HG02571 (cell line): ENCODE data around the gene NDUFC2.
"Not testable (repeated sequence)": the region's sequence is repeated elsewhere in the genome, so short reads cannot be mapped to it uniquely, and the experiment has no call there.

Experiments
- ATAC-seq: cut with Tn5 transposase; IDR thresholded peaks from one replicate; pipeline ENCODE4 v1.9.1; 2021; ENCODE audit warnings: mild to moderate bottlenecking, moderate library complexity; ENCODE audit not compliant: unreplicated experiment

NDUFC2 gene

DNA sequence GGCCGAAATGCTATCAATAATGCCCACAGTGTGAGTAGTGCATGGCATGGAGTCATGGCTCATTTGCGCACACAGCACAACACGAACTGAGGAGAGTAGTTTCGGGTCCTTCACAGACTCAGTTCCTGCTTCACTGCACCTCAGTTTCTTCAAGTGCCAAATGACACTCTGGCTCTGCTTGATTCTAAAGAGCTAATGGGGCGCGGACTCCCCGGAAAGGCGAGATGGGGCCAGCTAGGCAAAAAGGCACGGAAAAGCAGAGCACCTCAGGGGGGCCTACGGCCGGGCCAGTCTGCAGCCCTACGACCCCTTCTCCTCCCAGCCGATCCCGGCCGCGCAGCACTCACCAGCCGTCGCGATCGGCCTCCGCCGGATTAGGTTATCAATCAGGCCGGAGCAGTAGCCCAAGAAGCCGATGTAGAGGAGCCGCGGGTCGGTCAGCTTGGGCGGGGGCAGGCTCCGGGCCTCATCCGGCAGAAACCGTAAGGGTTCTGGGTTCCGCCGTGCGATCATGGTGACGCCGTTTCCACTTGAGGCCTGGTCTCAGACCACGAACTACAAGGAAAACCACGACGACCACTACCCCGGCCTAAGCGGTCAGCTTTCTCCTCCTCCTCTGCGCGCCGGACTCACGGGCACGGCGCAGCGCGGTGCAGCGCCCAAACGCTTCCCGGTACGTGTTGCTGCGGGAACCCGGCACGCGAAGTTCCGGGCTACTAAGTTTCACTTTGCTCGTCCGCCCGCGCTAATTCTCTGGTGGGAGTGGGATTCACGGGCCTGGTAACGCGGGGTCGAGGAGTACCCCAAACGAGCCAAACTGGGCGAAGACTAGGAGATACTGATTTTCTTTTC, at the start of gene NDUFC2:
TSS of gene NDUFC2 (minus strand) at position 631 of the 852 bp plus-strand sequence. CDS start at position 513, 118 bp downstream.
- peak; percentile 72 for ATAC-seq

DNA sequence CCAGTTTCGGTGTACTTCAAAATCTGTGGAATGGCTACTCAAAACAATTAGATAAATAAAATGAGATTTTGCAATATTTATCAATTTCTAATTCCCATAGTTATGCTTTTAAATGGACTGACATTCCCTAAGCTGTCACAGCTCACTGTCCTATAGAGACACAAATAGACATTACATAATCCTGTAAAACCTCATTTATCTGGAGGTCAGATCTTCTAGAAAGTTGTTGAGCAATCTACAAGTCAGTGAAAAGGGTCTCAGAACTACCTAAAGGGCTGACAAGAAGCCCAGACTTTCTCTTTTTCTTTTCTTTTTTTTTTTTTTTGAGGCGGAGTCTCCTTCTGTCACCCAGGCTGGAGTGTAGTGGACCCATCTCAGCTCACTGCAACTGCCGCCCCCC, 47.7 kb upstream of the NDUFC2 start:
- no peak for ATAC-seq

GRCh38 chr11:78112582-78113275, 33.1 kb upstream of the NDUFC2 start:
- ATAC-seq: no peak

DNA sequence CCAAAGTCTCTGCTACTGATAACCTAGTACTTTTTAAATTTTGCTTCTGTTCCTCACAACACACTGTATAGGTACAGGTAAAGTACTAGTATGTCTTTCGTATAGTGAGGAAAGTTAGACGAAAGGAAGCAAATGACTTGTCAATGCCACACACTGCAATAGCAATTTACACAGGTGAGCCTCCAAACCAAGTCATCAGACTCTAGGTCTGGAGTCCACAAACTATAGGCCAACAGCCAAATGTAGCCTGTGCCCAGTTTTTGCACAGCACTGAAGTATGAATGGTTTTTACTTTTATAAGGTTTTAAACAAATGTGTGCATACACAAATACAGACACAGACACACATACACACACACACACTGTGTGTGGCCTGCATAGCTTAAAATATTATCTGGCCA, 31.6 kb upstream of the NDUFC2 start:
- no peak for ATAC-seq

- no peak for ATAC-seq
Observed at GRCh38 chr11:78110830-78111229, 31.2 kb upstream of the NDUFC2 start.

GRCh38 chr11:78110351-78110750, 30.7 kb upstream of the NDUFC2 start:
- ATAC-seq: no peak

DNA sequence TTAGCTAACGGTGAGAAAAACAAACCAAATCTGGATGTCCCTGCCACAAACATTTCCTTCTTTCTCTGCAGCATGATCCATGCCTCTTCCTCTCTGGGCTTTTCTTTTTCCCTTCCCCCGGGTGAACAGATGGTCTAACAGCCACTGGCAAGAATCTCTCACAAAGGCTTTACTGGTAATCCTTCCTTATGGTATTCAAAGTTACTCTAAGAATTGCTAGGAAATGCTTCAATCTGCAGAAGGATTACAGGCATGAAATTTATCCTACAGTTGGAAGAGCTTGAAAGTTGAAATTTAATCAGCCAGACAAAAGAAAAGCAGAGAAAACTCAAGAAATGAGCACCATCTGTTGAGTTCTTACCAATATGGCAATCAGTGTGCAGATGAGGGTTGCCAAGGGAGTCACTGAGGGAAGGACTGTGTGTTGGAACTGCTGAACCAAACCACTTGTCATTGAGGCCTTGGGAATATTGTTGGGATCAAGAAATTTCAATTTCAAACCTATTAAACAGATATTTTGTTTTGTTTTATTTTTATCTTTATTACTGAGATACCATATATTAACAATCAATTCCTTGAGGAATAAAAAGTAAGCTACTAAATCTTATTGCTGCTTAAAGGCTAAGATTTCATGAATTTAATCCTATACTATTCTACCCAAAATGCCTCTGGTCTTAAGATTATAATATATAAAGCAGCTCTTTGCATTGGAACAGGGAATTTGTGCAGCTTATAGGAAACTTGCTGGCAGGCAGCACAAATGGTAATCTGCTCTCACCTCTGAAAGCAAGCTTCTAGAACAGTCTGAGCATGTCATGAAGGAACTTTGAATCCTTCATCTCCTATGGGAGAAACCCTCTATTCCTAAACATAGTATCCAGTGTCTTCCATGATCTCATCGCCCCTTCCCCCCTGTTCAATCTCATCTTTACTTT, 29.7 kb upstream of the NDUFC2 start:
- no peak for ATAC-seq

- ATAC-seq: no peak
Observed at GRCh38 chr11:78100676-78101472, 21.2 kb upstream of the NDUFC2 start.

DNA sequence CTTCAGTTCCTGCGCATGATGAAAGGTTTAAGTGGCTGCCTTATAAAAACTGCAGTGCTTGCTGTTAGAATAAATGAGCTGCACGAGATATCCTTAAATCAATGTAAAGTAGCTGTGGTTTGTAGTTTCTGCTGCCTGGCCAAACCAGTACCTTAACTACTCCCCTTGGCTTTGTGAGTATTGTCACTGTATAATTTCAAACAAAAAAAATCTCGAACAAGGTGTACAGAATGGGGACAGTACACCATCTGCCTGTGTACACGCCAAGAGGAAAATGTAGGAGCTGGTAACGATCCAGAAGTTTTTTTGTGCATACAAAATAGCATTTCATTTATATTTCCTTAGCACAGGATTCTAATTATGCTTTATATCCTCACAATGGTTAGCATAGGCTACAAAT, 20.6 kb upstream of the NDUFC2 start:
- ATAC-seq: no peak

- ATAC-seq: no peak
Observed at GRCh38 chr11:78099666-78100065, 20.0 kb upstream of the NDUFC2 start.

DNA sequence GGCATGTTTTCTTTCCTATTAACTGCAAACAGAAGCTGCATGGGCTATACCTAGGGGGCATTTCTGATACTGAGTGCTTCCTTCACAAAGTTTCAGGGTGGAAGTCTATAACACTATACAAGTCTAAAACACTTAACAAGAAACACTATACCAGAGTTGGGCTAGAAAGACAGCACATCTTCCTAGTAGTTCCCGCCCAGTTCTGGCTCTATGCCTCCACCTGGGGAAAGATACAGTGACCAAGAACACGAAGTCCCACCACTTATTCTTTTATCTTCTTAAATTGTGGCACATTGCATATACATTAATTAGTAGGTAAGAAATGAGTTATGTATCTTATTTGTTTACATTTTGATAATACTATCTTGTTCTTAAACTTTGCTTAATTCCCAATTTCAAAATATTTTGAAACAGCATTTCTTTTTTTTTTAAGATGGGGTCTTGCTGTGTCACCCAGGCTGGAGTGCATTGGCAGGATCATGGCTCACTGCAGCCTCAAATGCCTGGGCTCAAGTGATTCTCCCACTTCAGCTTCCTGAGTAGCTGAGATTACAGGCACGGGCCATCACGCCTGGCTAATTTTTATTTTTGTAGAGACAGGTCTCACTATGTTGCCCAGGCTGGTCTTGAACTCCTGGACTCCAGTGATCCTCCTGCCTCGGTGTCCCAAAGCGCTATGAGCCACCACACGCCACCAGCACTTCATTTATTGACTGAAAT, 18.2 kb upstream of the NDUFC2 start:
- ATAC-seq: no peak

DNA sequence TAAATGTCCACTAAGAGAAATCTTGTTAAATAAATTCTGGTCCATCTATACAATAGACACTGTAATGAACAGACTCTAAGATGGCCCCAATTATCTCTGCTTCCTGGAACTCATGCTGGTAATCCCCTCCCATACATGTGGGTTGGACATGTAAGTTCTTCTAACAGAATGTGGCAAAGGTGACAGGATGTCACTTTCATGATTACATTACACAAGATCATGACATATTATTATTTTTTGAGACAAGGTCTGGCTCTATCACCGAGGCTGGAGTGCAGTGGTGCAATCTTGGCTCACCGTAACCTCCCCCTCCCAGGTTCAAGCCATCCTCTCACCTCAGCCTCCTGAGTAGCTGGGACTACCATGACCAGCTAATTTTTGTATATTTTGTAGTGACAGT, 14.6 kb upstream of the NDUFC2 start:
- no peak for ATAC-seq

DNA sequence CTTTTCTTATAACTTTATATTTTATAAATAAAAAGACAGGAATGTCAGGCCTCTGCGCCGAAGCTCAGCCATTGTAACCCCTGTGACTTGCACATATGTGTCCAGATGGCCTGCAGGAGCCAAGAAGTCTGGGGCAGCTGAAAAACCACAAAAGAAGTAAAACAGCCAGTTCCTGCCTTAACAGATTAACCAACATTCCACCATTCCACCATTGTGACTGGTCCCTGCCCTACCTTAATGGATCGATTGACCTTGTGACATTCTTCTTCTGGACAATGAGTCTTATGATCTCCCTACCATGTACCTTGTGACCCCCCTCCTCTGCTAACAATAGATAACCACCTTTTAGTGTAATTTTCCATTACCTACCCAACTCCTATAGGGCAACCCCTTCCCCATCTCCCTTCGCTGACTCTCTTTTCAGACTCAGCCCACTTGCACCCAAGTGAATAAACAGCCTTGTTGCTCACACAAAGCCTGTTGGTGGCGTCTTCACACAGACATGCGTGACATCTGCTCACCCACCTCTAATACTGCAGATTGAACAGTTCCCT, 6.9 kb upstream of the NDUFC2 start:
- not testable (repeated sequence) for ATAC-seq

- no peak for ATAC-seq
Observed at GRCh38 chr11:78085972-78086371, 6.3 kb upstream of the NDUFC2 start.

- not testable (repeated sequence) for ATAC-seq
Observed at GRCh38 chr11:78084506-78084905, 4.8 kb upstream of the NDUFC2 start.

DNA sequence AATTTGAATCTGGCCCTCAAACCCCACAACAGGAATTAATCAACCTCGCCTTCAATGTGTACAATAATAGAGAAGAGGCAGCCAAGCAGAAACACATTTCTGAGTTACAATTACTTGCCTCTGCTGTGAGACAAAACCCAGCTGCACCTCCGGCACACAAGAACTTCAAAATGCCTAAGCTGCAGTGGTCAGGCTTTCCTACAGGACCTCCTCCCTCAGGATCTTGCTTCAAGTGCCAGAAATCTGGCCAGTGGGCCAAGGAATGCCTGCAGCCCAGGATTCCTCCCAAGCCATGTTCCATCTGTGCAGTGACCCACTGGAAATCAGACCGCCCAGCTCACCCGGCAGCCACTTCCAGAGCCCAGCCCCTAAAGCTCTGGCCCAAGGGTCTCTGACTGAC, 3.4 kb upstream of the NDUFC2 start:
- ATAC-seq: no peak

GRCh38 chr11:78082146-78082545, 2.5 kb upstream of the NDUFC2 start:
- no peak for ATAC-seq

DNA sequence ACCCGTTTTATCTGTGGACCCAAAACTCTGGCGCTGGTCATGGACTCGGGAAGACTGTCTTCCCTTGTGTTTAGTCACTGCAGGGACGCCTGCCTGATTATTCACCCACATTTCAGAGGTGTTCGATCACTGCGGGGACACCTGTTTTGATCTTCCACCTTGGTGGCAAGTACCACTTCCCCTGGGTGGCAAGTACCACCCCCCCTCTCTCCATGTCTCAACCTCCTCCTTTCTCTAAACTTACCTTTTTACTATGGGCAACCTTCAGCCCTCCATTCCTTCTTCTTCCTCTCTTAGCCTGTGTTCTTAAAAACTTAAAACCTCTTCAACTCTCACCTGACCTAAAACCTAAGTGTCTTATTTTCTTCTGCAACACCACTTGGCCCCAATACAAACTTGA, 1.9 kb upstream of the NDUFC2 start:
- ATAC-seq: no peak

GRCh38 chr11:78080818-78081495, 1.3 kb upstream of the NDUFC2 start:
- ATAC-seq: no peak
